WI38 (cell line): ENCODE measurements around the gene KLHDC4.

ENCODE experiments used
- H3K4me3 ChIP-seq: 2 replicates; pipeline ENCODE4 v1.5.1; 2011; ENCODE audit warnings: low read depth, mild to moderate bottlenecking, control low read depth, low read length
- CTCF ChIP-seq: IDR thresholded peaks from 2 replicates; pipeline ENCODE4 v1.5.1; 2012; ENCODE audit warnings: low read depth, mild to moderate bottlenecking, control low read depth, low read length

The KLHDC4 gene

GRCh38 chr16:87747626-87748414 is 18.0 kb downstream of the KLHDC4 start:
- no peak overlapping the region for H3K4me3 ChIP-seq
- no peak for TF ChIP-seq CTCF

DNA sequence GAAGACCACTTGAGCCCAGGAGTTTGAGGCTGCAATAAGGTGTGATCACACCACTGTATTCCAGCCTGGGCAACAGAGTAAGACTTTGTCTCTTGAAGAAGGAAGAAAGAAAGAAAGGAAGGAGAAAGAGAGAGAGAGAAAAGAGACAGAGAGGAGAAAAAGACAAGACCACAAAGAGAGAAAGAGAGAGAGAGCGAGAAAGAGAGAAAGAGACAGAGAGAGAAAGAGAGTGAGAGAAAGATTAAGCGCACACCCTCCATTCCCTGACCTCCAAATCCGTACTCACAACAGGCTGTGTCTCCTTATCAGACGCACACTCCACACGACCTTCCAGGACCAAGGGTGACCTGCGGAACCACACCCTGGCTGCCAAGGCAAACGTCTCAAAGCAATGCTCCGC is 19.6 kb downstream of the KLHDC4 start:
- TF ChIP-seq CTCF, result no peak
- H3K4me3 ChIP-seq, result no peak overlapping the region

- no peak for TF ChIP-seq CTCF
- no peak overlapping the region for H3K4me3 ChIP-seq
These were observed 20.9 kb downstream of the KLHDC4 start for GRCh38 chr16:87744750-87745514.

DNA sequence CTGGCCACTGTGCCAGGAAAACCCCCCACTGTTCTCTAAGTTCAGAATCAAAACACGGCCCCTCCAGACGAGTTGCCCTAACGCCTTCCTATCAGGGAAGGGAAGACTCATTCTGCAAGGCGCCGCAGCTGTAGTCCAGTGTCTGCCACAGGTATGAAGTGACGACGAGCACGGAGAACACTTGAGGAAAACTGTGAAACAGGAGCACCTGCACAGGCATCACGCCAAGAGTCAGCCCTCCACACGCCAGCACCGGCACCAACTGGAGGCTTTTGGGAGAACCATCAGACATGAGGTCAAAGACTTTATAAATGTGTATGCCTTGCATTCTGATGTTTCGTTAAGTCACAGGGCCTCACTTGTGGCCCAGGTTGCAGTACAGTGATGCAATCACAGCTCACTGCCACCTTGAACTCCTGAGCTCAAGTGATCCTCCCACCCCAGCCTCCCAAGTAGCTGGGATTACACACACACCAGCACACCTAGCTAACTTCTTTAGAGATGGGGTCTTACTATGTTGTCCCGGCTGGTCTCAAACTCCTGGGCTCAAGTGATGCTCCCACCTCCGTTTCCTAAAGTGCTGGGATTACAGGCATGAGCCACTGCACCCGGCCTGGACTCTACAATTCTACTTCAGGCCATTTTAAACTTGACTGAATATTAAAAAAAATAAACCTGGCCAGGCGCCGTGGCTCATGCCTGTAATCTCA is 22.9 kb downstream of the KLHDC4 start:
- H3K4me3 ChIP-seq, result no peak overlapping the region
- TF ChIP-seq CTCF, result no peak

- H3K4me3 ChIP-seq, result no peak overlapping the region
- no peak for TF ChIP-seq CTCF
These were observed 23.9 kb downstream of the KLHDC4 start for GRCh38 chr16:87741700-87742415.

DNA sequence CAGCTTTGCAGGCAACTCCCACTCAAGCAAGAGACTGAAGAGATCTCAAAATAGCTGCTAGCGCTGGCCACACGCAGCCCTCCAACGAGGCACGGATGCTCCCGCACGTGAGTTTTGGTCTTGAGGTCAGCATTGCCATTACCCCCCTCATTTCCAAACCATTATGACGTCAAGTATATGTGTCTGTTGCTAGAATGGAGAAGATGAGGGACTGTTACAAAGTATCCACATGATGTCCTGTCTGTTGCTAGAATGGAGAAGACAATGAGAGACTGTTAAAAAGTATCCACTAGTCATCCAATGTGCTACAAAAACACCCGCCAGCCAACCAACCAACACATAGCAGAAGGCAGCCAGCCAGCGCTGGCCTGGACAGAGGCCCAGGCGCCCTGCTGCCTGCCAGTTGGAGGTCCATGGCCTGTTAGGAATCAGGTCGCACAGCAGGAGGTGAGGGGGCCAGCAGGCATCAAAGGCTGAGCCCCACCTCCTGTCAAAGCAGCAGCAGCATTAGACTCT is 24.8 kb downstream of the KLHDC4 start:
- no peak for TF ChIP-seq CTCF
- H3K4me3 ChIP-seq, result no peak overlapping the region
